Mononuclear cell (primary cell): ENCODE measurements around the gene SETD7. TPM values are rescaled to one million over a fixed set of nuclear protein-coding genes. Genes with fewer than 3 reads are reported as not detected.
"Not testable (repeated sequence)": the region's sequence is repeated elsewhere in the genome, so short reads cannot be mapped to it uniquely, and the experiment has no call there.

ENCODE experiments used
- H3K27me3 ChIP-seq: 2 replicates; pipeline ENCODE4 v1.6.0; 2011; ENCODE audit warnings: low read length, control low read depth; ENCODE audit not compliant: insufficient read depth
- H3K4me1 ChIP-seq: 2 replicates; pipeline ENCODE4 v1.5.1; 2011; ENCODE audit warnings: mild to moderate bottlenecking, low read length, control low read depth; ENCODE audit not compliant: insufficient read depth
- H3K4me3 ChIP-seq: 2 replicates; pipeline ENCODE4 v1.5.1; 2011; ENCODE audit warnings: mild to moderate bottlenecking, low read length, moderate library complexity
- H3K9me3 ChIP-seq: 2 replicates; pipeline ENCODE4 v1.5.1; 2011; ENCODE audit warnings: low read depth, mild to moderate bottlenecking, control low read depth, low read length
- total RNA-seq: library from RNA; depleted of rRNA; stranded (reverse); fragments of >200 nt; gene quantifications from one replicate; pipeline ENCODE4 v1.2.3, GENCODE V29; 2012

SETD7 gene
- total RNA-seq, 1 donor, result 33.2 TPM

DNA sequence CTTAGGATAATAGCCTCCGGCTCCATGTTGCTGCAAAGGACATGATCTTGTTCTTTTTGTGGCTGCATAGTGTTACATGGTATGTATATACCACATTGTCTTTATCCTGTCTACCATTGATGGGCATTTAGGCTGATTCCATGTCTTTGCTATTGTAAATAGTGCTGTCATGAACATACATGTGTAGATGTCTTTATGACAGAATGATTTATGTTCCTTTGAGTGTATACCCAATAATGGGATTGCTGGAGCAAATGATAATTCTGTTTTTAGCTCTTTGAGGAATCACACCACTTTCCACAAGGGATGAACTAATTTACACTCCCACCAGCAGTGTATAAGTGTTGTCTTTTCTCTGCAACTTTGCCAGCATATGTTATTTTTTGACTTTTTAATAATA lies 97.5 kb downstream of the SETD7 start:
- H3K27me3 ChIP-seq, result no peaks in the 10 kb centered on the region
- H3K4me3 ChIP-seq, result no peak overlapping the region
- no peaks in the 10 kb centered on the region for H3K9me3 ChIP-seq
- H3K4me1 ChIP-seq, result peaks cover 49% of the 10 kb centered on the region

DNA sequence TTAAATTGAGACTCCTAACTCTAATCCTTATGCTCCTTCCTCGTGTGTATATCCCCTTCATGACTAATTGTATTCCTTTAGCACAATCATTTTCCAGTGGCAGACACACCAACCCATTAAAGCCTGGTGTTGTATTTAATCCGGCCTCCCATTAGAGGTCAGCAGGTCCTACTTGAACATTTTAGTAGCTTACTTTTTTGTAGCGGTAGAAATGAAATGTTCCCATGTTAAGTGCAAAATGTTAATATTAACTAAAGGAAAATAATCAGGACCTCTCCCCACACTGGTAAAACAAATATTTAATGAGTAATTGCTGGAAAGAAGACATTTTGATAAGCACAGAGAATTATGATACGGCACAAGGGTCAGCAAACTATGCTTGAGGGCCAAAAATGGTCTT lies 98.7 kb downstream of the SETD7 start:
- H3K9me3 ChIP-seq, result no peaks in the 10 kb centered on the region
- H3K4me1 ChIP-seq, result peaks cover 57% of the 10 kb centered on the region
- no peak overlapping the region for H3K4me3 ChIP-seq
- no peaks in the 10 kb centered on the region for H3K27me3 ChIP-seq

DNA sequence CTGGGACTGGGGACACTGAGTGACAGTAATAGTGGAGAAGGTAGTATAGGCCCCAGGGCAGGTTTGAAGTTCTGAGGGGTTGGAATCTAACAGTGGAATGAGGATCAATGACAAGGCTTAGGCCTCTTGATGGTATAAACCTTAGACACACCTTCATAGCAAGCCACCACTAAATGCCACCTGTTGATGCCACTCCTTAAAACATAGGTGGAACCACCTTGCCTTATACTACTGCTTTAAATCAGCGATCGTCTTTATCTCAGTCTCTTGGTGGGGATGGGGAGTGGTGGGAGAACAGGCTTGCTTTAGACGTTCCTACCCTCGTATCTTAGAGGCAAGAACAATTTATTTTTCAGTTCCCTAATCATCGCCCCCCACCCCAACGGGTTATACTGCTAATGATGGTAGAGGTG lies 100.9 kb downstream of the SETD7 start:
- Histone ChIP-seq H3K4me1 (peaks cover 52% of the 10 kb centered on the region), H3K4me3 (peak overlapping the region; percentile 82)

DNA sequence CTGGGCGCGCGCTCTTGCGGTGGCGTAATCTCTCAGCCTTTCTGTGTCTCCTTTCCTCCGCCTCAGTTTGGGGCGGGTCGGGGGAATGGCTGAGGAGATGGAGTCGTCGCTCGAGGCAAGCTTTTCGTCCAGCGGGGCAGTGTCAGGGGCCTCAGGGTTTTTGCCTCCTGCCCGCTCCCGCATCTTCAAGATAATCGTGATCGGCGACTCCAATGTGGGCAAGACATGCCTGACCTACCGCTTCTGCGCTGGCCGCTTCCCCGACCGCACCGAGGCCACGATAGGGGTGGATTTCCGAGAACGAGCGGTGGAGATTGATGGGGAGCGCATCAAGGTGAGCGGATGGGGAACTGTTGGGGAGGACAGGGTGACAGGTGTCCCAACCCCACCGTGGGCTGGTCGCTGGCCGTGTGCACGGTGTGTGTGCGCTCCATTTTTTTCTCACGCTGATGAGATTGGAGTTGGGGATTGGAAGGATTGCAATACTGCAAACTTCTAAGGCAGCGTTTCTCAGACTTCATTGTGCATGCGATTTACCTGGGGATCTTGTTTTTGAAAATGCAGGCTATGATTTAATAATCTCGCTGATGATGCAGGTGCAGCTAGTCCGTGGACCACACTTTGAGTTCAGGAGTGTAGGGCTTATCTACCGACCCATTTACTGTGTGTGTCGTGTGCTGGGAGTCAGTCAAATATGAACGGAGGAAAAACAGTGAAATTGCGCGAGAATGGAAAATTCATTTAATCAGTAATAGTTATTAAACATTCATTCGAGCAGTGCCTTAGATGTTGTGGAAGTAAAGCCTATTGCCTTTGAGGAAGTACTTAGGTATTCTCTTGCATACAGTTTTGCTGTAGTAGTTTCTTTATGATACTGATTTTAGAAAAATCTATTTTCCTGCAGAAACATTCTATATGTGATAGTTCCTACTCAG lies 101.6 kb downstream of the SETD7 start, which contains the start of gene RAB33B:
Gene RAB33B, plus strand, starts transcription at position 11 of the 935 bp plus-strand sequence. Its CDS starts 75 bp downstream, at position 86.
- Histone ChIP-seq H3K4me3 (peak within 1 kb of the TSS; percentile 82), H3K4me1 (peaks cover 49% of the 10 kb centered on the region), H3K9me3 (no peaks in the 10 kb centered on the region), H3K27me3 (no peaks in the 10 kb centered on the region)

More for the DNA sequence above, 100.9 kb downstream of the SETD7 start:
- H3K27me3 ChIP-seq, result no peaks in the 10 kb centered on the region
- no peaks in the 10 kb centered on the region for H3K9me3 ChIP-seq

DNA sequence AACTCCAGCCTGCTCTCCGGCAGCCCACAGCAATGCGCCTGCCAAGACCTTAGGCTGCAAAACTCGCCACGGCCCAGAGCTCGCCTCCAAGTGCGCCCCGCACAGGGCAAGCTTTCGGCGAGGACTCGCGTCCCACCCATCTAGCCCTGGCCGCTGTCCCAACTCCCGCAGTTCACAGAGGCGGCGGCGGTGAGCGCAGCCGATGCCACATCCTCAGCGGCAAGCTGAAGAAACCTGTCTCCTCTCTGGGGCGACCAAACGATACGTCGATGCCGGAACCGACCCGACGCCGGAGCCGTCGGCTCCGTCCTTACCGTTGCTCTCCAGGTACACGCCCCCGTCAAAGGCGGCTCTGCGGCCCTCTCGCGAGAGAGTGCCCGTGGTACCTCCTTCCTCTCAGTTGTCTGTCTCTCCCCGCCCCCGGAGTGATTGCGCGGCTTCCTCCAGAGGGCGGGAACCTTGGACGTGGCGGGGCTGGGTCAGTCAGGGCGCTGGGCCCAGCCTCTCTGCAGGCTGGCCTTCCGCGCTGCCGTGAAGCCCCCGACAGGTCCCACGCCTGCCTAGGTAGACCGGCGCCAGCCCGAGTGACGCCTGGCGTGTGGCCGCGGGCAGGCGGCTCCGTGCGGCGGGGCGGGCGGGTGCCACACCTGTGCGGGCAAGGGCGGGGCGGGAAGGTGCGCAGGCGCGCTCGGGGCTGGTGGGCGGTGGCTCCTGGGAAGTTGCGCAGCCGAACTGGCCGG lies 102.5 kb downstream of the SETD7 start:
- Histone ChIP-seq H3K27me3 (no peaks in the 10 kb centered on the region), H3K4me1 (peaks cover 45% of the 10 kb centered on the region), H3K4me3 (peak overlapping the region; percentile 82), H3K9me3 (no peaks in the 10 kb centered on the region)

DNA sequence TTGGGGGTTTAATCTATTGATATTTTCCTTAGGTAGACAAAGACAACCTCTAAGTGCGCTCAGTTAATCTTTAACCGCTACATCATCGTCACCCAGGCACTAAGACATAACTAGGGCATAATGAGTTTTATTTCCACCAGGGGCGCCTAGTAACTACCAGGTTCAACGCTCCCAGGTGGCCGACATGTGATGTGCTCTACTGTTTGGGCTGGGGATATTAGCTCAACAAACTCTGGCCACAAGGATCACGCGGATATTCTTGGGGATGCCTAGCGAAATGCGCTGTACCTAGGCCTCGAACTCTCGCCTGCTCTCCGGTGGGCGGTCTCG lies 103.0 kb downstream of the SETD7 start:
- Histone ChIP-seq H3K4me3 (peak overlapping the region; percentile 82), H3K27me3 (no peaks in the 10 kb centered on the region), H3K4me1 (peaks cover 40% of the 10 kb centered on the region), H3K9me3 (no peaks in the 10 kb centered on the region)

DNA sequence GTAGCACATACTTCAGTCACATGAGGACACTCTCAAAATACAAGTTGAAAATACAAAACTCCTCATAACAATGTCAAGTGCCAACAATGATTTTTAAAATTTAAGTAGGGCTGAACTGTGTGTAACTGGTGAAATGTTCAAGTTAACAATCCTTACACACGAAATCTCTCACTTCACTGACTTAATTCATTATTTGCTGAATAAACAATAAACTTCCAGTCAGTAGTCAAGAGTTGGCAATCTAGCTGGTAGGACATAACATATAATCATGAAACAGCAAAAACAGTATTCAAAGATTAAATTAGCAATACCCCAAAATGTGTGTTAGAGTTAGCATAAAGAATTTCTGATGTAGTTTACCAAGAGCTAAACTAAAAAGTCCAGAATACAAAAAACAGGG lies 104.0 kb downstream of the SETD7 start:
- Histone ChIP-seq H3K27me3 (no peaks in the 10 kb centered on the region), H3K9me3 (no peaks in the 10 kb centered on the region), H3K4me3 (no peak overlapping the region), H3K4me1 (peaks cover 39% of the 10 kb centered on the region)

DNA sequence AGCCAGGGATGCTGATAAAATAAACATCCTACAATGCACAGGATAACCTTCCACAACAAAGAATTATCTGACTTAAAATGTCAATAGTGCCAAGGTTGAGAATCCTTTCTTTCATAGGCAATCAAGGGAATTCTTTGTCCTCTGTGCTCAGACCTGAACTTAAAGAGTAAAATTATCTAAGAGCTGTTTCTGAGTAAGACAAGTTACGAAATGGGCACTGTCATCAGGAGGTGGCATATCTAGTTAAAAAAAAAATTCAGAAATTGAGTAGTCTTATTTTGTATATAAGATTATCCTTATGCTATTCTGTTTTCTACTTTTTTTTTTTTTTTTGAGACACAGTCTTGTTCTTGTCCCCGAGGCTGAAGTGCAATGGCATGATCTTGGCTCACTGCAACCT lies 105.4 kb downstream of the SETD7 start:
- Histone ChIP-seq H3K4me1 (peaks cover 26% of the 10 kb centered on the region), H3K27me3 (no peaks in the 10 kb centered on the region), H3K9me3 (no peaks in the 10 kb centered on the region), H3K4me3 (no peak overlapping the region)

DNA sequence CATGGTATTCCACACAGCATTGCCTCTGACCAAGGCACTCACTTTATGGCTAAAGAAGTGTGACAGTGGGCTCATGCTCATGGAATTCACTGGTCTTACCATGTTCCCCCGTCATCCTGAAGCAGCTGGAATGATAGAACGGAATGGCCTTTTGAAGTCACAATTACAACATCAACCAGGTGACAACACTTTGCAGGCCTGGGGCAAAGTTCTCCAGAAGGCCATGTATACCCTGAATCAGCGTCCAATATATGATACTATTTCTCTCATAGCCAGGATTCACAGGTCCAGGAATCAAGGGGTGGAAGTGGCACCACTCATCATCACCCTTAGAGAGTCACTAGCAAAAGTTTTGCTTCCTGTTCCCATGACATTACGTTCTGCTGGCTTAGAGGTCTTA lies 108.9 kb downstream of the SETD7 start:
- H3K4me1 ChIP-seq, H3K4me3 ChIP-seq, H3K9me3 ChIP-seq, H3K27me3 ChIP-seq: not testable (repeated sequence)

Other genes starting within 250 kb of the SETD7 start
- 24.9 TPM for gene RAB33B, start 102.1 kb downstream of the SETD7 start, total RNA-seq
- 9.2 TPM for gene MGST2, start 109.6 kb upstream of the SETD7 start, total RNA-seq